ENCODE data around the gene RAPGEF1.

- TF ChIP-seq CTCF (IDR thresholded peaks at IDR 0.05; ENCODE audit: extremely low read depth in 1 of 2, insufficient read depth in 1 of 2, low read depth in 1 of 2, low read length in 2 of 2) (no peak), POLR2A (IDR thresholded peaks at IDR 0.05; ENCODE audit: low read depth, low read length) (no peak), EZH2 (IDR thresholded peaks at IDR 0.05; ENCODE audit: borderline replicate concordance, low read depth, low read length, severe bottlenecking) (no peak), MYC (IDR thresholded peaks at IDR 0.05; ENCODE audit: low read depth, low read length) (no peak), FOS (IDR thresholded peaks at IDR 0.05; ENCODE audit: borderline replicate concordance, insufficient read depth, low read length) (no peak)
Measured at GRCh38 chr9:131616983-131617604, 122.8 kb downstream of the RAPGEF1 start.
